Progenitor cell of endocrine pancreas (in vitro differentiated cells): ENCODE data around the gene OTUD1. TPM values are rescaled to one million over a fixed set of nuclear protein-coding genes. Genes with fewer than 3 reads are reported as not detected.

Experiments
- DNase-seq: peaks from one replicate; pipeline ENCODE4 v3.0.0; 2021; ENCODE audit warnings: low spot score; ENCODE audit not compliant: unreplicated experiment
- H3K27ac Mint-ChIP-seq: 2 replicates; pipeline ENCODE4 v1.8.0; 2021; ENCODE audit warnings: mild to moderate bottlenecking, moderate library complexity, mixed read lengths
- H3K27me3 Mint-ChIP-seq: 2 replicates; pipeline ENCODE4 v1.8.0; 2021; ENCODE audit warnings: mixed read lengths
- H3K36me3 Mint-ChIP-seq: 2 replicates; pipeline ENCODE4 v1.8.0; 2022; ENCODE audit warnings: mixed read lengths; ENCODE audit not compliant: insufficient read depth
- H3K4me1 Mint-ChIP-seq: 2 replicates; pipeline ENCODE4 v1.8.0; 2021; ENCODE audit warnings: low read depth, mixed read lengths
- H3K4me3 Mint-ChIP-seq: 2 replicates; pipeline ENCODE4 v1.8.0; 2021; ENCODE audit warnings: low read depth, mild to moderate bottlenecking, moderate library complexity, mixed read lengths
- H3K9me3 Mint-ChIP-seq: 2 replicates; pipeline ENCODE4 v1.8.0; 2021; ENCODE audit warnings: low read depth, mixed read lengths
- total RNA-seq: library from RNA; stranded (reverse); gene quantifications from 2 replicates; pipeline ENCODE4 v1.2.1, GENCODE V29; 2021
- TF ChIP-seq, protein P1 (sequence below): fragments of 200-600 bp; sonication (generic); IDR thresholded peaks from one replicate; pipeline ENCODE4 v1.5.0; 2021; ENCODE audit warnings: antibody characterized with exemption, mild to moderate bottlenecking; ENCODE audit not compliant: unreplicated experiment

The OTUD1 gene
- total RNA-seq, 1 donor from 2014 or later = 11.9 TPM

GRCh38 chr10:23414658-23415057 lies 24.2 kb upstream of the OTUD1 start:
- H3K27me3 Mint-ChIP-seq = peaks cover 6% of the 10 kb centered on the region
- TF ChIP-seq, protein P1, sequence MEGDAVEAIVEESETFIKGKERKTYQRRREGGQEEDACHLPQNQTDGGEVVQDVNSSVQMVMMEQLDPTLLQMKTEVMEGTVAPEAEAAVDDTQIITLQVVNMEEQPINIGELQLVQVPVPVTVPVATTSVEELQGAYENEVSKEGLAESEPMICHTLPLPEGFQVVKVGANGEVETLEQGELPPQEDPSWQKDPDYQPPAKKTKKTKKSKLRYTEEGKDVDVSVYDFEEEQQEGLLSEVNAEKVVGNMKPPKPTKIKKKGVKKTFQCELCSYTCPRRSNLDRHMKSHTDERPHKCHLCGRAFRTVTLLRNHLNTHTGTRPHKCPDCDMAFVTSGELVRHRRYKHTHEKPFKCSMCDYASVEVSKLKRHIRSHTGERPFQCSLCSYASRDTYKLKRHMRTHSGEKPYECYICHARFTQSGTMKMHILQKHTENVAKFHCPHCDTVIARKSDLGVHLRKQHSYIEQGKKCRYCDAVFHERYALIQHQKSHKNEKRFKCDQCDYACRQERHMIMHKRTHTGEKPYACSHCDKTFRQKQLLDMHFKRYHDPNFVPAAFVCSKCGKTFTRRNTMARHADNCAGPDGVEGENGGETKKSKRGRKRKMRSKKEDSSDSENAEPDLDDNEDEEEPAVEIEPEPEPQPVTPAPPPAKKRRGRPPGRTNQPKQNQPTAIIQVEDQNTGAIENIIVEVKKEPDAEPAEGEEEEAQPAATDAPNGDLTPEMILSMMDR = no peak
- H3K4me3 Mint-ChIP-seq = no peak overlapping the region
- H3K9me3 Mint-ChIP-seq = no peaks in the 10 kb centered on the region
- H3K4me1 Mint-ChIP-seq = peaks cover 8% of the 10 kb centered on the region
- H3K36me3 Mint-ChIP-seq = no peaks in the 10 kb centered on the region
- no peak overlapping the region for H3K27ac Mint-ChIP-seq
- DNase-seq = no peak

DNA sequence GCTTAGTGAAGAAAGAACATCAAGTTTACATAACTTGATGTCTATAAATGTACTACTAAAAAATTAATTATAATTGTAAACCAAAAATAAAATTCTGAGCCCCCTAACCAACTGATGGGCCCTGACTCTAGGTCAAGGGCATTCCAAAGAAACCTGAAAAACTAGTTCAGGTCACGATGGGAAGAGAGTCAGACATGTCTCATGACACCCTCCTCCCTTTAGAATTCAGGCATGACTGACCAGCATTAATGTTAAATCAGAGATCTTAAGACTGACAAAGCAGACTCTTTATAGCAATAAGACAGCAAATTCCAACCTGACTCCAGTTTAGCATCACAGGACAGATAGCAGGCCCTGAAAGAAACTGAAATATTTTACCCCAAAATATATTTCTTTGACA lies 21.6 kb upstream of the OTUD1 start:
- Mint-ChIP-seq H3K4me1 (peaks cover 11% of the 10 kb centered on the region), H3K36me3 (no peaks in the 10 kb centered on the region), H3K27me3 (peaks cover 6% of the 10 kb centered on the region), H3K27ac (no peak overlapping the region), H3K4me3 (no peak overlapping the region), H3K9me3 (no peaks in the 10 kb centered on the region)
- TF ChIP-seq, protein P1 = no peak
- DNase-seq = no peak

- Mint-ChIP-seq H3K9me3 (no peaks in the 10 kb centered on the region), H3K27ac (no peak overlapping the region), H3K36me3 (no peaks in the 10 kb centered on the region), H3K27me3 (peaks cover 3% of the 10 kb centered on the region), H3K4me1 (peaks cover 11% of the 10 kb centered on the region), H3K4me3 (no peak overlapping the region)
- no peak for DNase-seq
- TF ChIP-seq, protein P1 = no peak
Observed at GRCh38 chr10:23418051-23418681, 20.7 kb upstream of the OTUD1 start.

DNA sequence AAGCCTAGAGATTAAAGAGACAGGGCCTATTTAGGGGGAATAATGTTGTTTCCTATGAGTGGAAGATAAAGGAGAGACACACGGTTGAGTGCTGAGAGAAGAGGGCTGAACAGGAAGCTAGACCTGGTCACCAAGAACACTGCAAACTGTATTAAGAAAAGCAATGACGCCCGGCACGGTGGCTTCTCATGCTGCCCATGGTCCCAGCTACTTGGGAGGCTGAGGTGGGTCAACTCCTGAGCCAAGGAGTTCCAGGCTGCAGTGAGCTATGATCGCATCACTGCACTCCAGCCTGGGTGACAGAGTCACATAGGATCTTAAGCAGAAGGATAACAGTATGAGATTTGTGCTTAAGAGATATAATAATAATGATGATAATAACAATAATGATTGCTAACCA lies 19.7 kb upstream of the OTUD1 start:
- Mint-ChIP-seq H3K9me3 (no peaks in the 10 kb centered on the region), H3K27ac (no peak overlapping the region), H3K36me3 (no peaks in the 10 kb centered on the region), H3K4me3 (no peak overlapping the region), H3K4me1 (peaks cover 11% of the 10 kb centered on the region), H3K27me3 (peaks cover 3% of the 10 kb centered on the region)
- no peak for DNase-seq
- TF ChIP-seq, protein P1 = no peak

DNA sequence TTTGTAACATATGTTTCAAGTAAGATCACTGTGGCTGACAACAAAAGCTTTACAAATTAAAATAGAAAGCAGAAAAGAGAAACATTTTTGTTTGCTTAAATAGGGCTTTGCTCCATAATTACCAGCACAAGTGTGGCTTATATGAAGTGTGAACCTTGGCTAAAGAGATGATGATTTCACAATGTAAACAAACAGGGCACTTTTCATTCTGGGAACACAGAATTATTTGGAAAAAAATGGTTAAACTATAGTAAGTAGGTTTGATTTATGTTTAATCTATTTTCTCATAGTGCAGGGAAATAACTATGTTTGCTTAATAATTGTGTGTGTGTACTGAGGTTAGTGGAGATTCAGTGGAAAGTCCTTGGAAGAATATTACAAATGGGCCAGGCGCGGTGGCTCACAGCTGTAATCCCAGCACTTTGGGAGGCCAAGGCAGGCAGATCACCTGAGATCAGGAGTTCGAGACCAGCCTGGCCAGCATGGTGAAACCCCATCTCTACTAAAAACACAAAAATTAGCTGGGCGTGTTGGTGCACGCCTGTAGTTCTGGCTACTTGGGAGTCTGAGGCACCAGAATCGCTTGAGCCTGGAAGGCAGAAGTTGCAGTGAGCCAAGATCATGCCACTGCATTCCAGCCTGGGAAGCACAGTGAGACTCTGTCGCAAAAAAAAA lies 19.1 kb upstream of the OTUD1 start:
- Mint-ChIP-seq H3K36me3 (no peaks in the 10 kb centered on the region), H3K27me3 (peaks cover under 1% of the 10 kb centered on the region), H3K27ac (no peak overlapping the region), H3K4me1 (peaks cover 11% of the 10 kb centered on the region), H3K9me3 (no peaks in the 10 kb centered on the region), H3K4me3 (no peak overlapping the region)
- DNase-seq = no peak
- TF ChIP-seq, protein P1 = no peak
